ENCODE data around the gene TM9SF3.

The TM9SF3 gene

GRCh38 chr10:96586419-96587263, at the start of gene TM9SF3:
TM9SF3 (minus strand) TSS chr10:96587012; CDS start chr10:96586835, 177 bp downstream.
- TF ChIP-seq CTCF (IDR thresholded peaks at IDR 0.05; ENCODE audit: control extremely low read depth, extremely low read depth, low read depth, missing control alignments), result no peak
- ChIA-PET POLR2A (no interaction called here), CTCF (no interaction called here)
- peak; percentile 92 for DNase-seq (ENCODE audit: extremely low spot score)

- no peak for TF ChIP-seq CTCF (IDR thresholded peaks at IDR 0.05; ENCODE audit: control extremely low read depth, extremely low read depth, low read depth, missing control alignments)
- POLR2A ChIA-PET, result no interaction called here
- CTCF ChIA-PET, result no interaction called here
- no peak for DNase-seq (ENCODE audit: extremely low spot score)
These were observed 49.7 kb upstream of the TM9SF3 start for GRCh38 chr10:96636551-96636950.

- TF ChIP-seq CTCF (IDR thresholded peaks at IDR 0.05; ENCODE audit: control extremely low read depth, extremely low read depth, low read depth, missing control alignments), result no peak
- ChIA-PET POLR2A (no interaction called here), CTCF (interaction anchor here (1.0 to 3.4 kb wide), 7 partner anchors 7 to 278 kb away, joined by 3 to 20 read pairs (median 4); no protein-coding TSS in a partner anchor)
- DNase-seq (ENCODE audit: extremely low spot score), result no peak
These were observed 46.3 kb upstream of the TM9SF3 start for GRCh38 chr10:96632974-96633710.

GRCh38 chr10:96627292-96627691, 40.5 kb upstream of the TM9SF3 start:
- DNase-seq (ENCODE audit: extremely low spot score), result no peak
- no peak for TF ChIP-seq CTCF (IDR thresholded peaks at IDR 0.05; ENCODE audit: control extremely low read depth, extremely low read depth, low read depth, missing control alignments)
- ChIA-PET POLR2A (no interaction called here), CTCF (no interaction called here)

- ChIA-PET CTCF (no interaction called here), POLR2A (no interaction called here)
- TF ChIP-seq CTCF (IDR thresholded peaks at IDR 0.05; ENCODE audit: control extremely low read depth, extremely low read depth, low read depth, missing control alignments), result no peak
- no peak for DNase-seq (ENCODE audit: extremely low spot score)
These were observed 40.0 kb upstream of the TM9SF3 start for GRCh38 chr10:96626795-96627194.

- ChIA-PET POLR2A (no interaction called here), CTCF (interaction anchor here (0.8 to 1.6 kb wide), 2 partner anchors 9 to 400 kb away, joined by 3 to 4 read pairs; no protein-coding TSS in a partner anchor)
- DNase-seq (ENCODE audit: extremely low spot score), result no peak
These were observed 38.4 kb upstream of the TM9SF3 start for GRCh38 chr10:96625173-96625572.

More at GRCh38 chr10:96625173-96625572, 38.4 kb upstream of the TM9SF3 start:
- no peak for TF ChIP-seq CTCF (IDR thresholded peaks at IDR 0.05; ENCODE audit: control extremely low read depth, extremely low read depth, low read depth, missing control alignments)
